HepG2 (cell line): Measurements from ENCODE around the gene KMT2E. TPM values are rescaled to one million over a fixed set of nuclear protein-coding genes. Genes with fewer than 3 reads are reported as not detected.
A peak's percentile ranks its signal among the peaks of the same experiment; 100 is the strongest.

Source experiments
- ARNTL ChIP-seq: sonication (generic); formaldehyde crosslinking; IDR thresholded peaks from 2 replicates; pipeline ENCODE4 v1.4.0; 2020; ENCODE audit warnings: mild to moderate bottlenecking, missing genetic modification reagents
- CBX1 ChIP-seq: IDR thresholded peaks from one replicate; pipeline ENCODE4 v1.6.1; 2016; ENCODE audit warnings: antibody characterized with exemption, low read depth
- FOSL2 ChIP-seq: sonication (generic); formaldehyde crosslinking; IDR thresholded peaks from 2 replicates; pipeline ENCODE4 v1.4.0; 2020; ENCODE audit warnings: missing genetic modification reagents
- HNF4G ChIP-seq, 2 experiments: sonication (generic) in 1 of 2; formaldehyde crosslinking in 1 of 2; IDR thresholded peaks; 2 replicates each; pipeline versions ENCODE4 v1.4.0 to v1.6.1; 2011 to 2020; ENCODE audit warnings: borderline replicate concordance in 2 of 2, low read depth in 2 of 2, mild to moderate bottlenecking in 2 of 2, low read length in 1 of 2, missing genetic modification reagents in 1 of 2, moderate library complexity in 1 of 2
- NFRKB ChIP-seq: fragments of 450-650 bp; IDR thresholded peaks from 2 replicates; pipeline ENCODE4 v1.6.1; 2017
- NR2F1 ChIP-seq, 2 experiments: fragments of 450-650 bp in 1 of 2; formaldehyde crosslinking in 1 of 2; IDR thresholded peaks; 2 replicates each; pipeline versions ENCODE4 v1.5.0 to v1.6.1; 2016 to 2020; ENCODE audit warnings: mild to moderate bottlenecking in 1 of 2, missing compliant biosample characterization in 1 of 2, missing genetic modification reagents in 1 of 2, moderate library complexity in 1 of 2
- NR2F2 ChIP-seq: IDR thresholded peaks from 2 replicates; pipeline ENCODE4 v1.6.1; 2012; ENCODE audit warnings: low read depth, inconsistent platforms, borderline replicate concordance
- PRMT3 ChIP-seq: sonication (generic); formaldehyde crosslinking; IDR thresholded peaks from 2 replicates; pipeline ENCODE4 v1.8.1; 2022; ENCODE audit warnings: low read depth, mild to moderate bottlenecking, moderate library complexity, missing genetic modification reagents, borderline replicate concordance
- RFX3 ChIP-seq: IDR thresholded peaks from 2 replicates; pipeline ENCODE4 v1.6.1; 2016; ENCODE audit warnings: missing biosample characterization, missing genetic modification reagents
- SNRNP70 ChIP-seq: fragments of 200-400 bp; formaldehyde crosslinking; IDR thresholded peaks from 2 replicates; pipeline ENCODE4 v1.6.1; 2017; ENCODE audit warnings: mild to moderate bottlenecking, low read depth, low read length, moderate library complexity
- SYNCRIP ChIP-seq: fragments of 200-400 bp; formaldehyde crosslinking; IDR thresholded peaks from 2 replicates; pipeline ENCODE4 v1.6.1; 2018; ENCODE audit warnings: mild to moderate bottlenecking, low read depth, low read length; ENCODE audit not compliant: insufficient read depth
- TBL1XR1 ChIP-seq: fragments of 150-350 bp; IDR thresholded peaks from 2 replicates; pipeline ENCODE4 v1.6.1; 2014; ENCODE audit warnings: borderline replicate concordance, low read length; ENCODE audit not compliant: partially characterized antibody
- U2AF2 ChIP-seq: fragments of 200-400 bp; formaldehyde crosslinking; IDR thresholded peaks from 2 replicates; pipeline ENCODE4 v1.6.1; 2017; ENCODE audit warnings: low read depth, mild to moderate bottlenecking, low read length
- ZFP41 ChIP-seq: sonication (generic); formaldehyde crosslinking; IDR thresholded peaks from 2 replicates; pipeline ENCODE4 v1.4.0; 2020; ENCODE audit warnings: mild to moderate bottlenecking, missing genetic modification reagents, borderline replicate concordance
- ZNF160 ChIP-seq: sonication (generic); formaldehyde crosslinking; IDR thresholded peaks from 2 replicates; pipeline ENCODE4 v1.8.0; 2022; ENCODE audit warnings: mild to moderate bottlenecking, inconsistent platforms, missing genetic modification reagents
- ZNF383 ChIP-seq: sonication (generic); formaldehyde crosslinking; IDR thresholded peaks from 2 replicates; pipeline ENCODE4 v1.4.0; 2020; ENCODE audit warnings: missing genetic modification reagents, mild to moderate bottlenecking, borderline replicate concordance
- ZNF460 ChIP-seq: sonication (generic); formaldehyde crosslinking; IDR thresholded peaks from 2 replicates; pipeline ENCODE4 v1.5.1; 2020; ENCODE audit warnings: missing genetic modification reagents, mild to moderate bottlenecking, borderline replicate concordance
- ZNF7 ChIP-seq: IDR thresholded peaks from 2 replicates; pipeline ENCODE4 v1.6.1; 2016; ENCODE audit warnings: missing biosample characterization, missing genetic modification reagents
- polyA plus RNA-seq, 8 experiments: library from polyadenylated mRNA; depleted of rRNA in 3 of 8; stranded (reverse) in 7 of 8; unstranded in 1 of 8; fragments of >200 nt; fragmentation: Illumina TruSeq in 4 of 8; extraction: Trizol in 4 of 8; gene quantifications; 2 replicates each; pipeline versions ENCODE4 v1.2.1 to v1.2.3, GENCODE V29; 2011 to 2016; ENCODE audit warnings: low read depth in 4 of 8, missing spikeins in 1 of 8, mixed read lengths in 1 of 8; ENCODE audit not compliant: insufficient read depth in 1 of 8
- total RNA-seq, 5 experiments: library from RNA; depleted of rRNA; stranded (reverse); fragments of >200 nt; fragmentation: Illumina TruSeq; extraction: Trizol; gene quantifications; 2 replicates each; pipeline ENCODE4 v1.2.3, GENCODE V29; 2016; ENCODE audit warnings: low read depth in 1 of 5
- TF ChIP-seq, protein P1 (sequence below): sonication (generic); formaldehyde crosslinking; IDR thresholded peaks from 2 replicates; pipeline ENCODE4 v1.4.0; 2020; ENCODE audit warnings: mild to moderate bottlenecking, missing genetic modification reagents, borderline replicate concordance
- TF ChIP-seq, protein P2 (sequence below): sonication (generic); formaldehyde crosslinking; IDR thresholded peaks from 2 replicates; pipeline ENCODE4 v1.4.0; 2020; ENCODE audit warnings: missing genetic modification reagents

KMT2E gene
- total and polyA plus RNA-seq, 2 of the 13 experiments (the other 11 are each of a cell fraction or from before 2014, with no cell fraction given): 6.3 to 24.4 TPM

DNA sequence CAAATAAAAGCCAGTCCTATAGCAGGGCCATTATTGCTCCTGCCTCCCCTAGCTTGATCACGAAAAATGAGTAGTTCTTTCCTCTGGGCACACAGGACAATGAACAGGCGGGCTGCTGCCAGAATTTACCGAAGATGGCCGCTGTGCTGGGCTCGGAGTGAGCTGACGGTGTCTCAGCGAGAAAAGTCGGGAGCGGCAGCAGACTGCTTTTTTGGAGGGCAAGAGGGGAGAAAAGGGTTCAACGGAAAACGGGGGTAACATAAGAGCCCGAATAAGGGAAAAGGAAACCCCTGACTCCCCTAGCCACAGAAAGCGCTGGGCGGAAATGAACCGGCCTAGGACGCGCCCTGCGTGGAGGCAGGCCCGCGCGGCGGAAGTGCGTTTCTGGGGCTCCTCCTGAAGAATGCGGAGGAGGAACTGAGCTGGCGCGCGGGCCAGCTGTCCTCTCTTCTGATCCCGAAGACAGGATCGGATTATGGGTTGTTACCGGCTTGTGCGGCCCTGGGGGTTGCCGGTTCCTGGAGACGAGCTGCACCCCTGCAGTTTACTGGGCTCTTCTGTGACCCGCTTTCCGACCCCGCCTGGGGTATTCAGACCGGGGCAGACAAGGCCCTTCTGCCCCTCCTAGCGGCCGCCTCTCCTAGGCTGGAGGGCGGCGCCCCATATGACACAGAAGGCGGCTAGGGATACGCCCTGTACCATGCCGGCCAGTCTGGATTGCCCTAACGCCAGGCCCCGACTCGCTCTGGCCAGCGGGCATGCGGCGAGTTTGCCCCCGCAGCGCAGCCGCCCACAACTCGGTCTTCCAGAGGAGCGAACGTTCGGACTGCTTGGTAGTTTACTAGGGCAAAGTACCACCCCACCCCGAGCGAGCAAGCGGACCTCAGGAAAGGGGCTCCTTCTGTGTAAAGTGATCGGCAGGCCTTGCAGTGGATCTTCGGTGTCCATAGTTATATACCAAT lies 30.1 kb upstream of the KMT2E start (continued):
- no peak for TF ChIP-seq U2AF2
- 0 out of 4 replicates have a peak, but pooled peaks of 1 of the 2 experiments have one; percentile 52 for TF ChIP-seq NR2F1 (CRISPR knock-in tag; IDR thresholded peaks at IDR 0.05)
- TF ChIP-seq ARNTL: peak; percentile 77; the same call in 1 of the 2 replicates
- no peak for TF ChIP-seq NFRKB
- no peak for TF ChIP-seq TBL1XR1
- TF ChIP-seq, protein P1, sequence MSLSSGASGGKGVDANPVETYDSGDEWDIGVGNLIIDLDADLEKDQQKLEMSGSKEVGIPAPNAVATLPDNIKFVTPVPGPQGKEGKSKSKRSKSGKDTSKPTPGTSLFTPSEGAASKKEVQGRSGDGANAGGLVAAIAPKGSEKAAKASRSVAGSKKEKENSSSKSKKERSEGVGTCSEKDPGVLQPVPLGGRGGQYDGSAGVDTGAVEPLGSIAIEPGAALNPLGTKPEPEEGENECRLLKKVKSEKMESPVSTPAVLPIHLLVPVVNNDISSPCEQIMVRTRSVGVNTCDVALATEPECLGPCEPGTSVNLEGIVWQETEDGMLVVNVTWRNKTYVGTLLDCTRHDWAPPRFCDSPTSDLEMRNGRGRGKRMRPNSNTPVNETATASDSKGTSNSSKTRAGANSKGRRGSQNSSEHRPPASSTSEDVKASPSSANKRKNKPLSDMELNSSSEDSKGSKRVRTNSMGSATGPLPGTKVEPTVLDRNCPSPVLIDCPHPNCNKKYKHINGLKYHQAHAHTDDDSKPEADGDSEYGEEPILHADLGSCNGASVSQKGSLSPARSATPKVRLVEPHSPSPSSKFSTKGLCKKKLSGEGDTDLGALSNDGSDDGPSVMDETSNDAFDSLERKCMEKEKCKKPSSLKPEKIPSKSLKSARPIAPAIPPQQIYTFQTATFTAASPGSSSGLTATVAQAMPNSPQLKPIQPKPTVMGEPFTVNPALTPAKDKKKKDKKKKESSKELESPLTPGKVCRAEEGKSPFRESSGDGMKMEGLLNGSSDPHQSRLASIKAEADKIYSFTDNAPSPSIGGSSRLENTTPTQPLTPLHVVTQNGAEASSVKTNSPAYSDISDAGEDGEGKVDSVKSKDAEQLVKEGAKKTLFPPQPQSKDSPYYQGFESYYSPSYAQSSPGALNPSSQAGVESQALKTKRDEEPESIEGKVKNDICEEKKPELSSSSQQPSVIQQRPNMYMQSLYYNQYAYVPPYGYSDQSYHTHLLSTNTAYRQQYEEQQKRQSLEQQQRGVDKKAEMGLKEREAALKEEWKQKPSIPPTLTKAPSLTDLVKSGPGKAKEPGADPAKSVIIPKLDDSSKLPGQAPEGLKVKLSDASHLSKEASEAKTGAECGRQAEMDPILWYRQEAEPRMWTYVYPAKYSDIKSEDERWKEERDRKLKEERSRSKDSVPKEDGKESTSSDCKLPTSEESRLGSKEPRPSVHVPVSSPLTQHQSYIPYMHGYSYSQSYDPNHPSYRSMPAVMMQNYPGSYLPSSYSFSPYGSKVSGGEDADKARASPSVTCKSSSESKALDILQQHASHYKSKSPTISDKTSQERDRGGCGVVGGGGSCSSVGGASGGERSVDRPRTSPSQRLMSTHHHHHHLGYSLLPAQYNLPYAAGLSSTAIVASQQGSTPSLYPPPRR (CRISPR knock-in tag): peak; percentile 13; the same call in 1 of the 2 replicates
- no peak; the same call in 1 of the 2 replicates for TF ChIP-seq ZNF160 (CRISPR knock-in tag)
- no peak for TF ChIP-seq PRMT3 (CRISPR knock-in tag)
- TF ChIP-seq NR2F2: peak; percentile 27; the same call in 1 of the 2 replicates
- no peak; the same call in 1 of the 2 replicates for TF ChIP-seq ZFP41 (CRISPR knock-in tag)
- TF ChIP-seq ZNF460 (CRISPR knock-in tag): no peak
- peak; percentile 23; the same call in 1 of the 2 replicates for TF ChIP-seq FOSL2 (CRISPR knock-in tag)
- no peak for TF ChIP-seq CBX1
- TF ChIP-seq, protein P2, sequence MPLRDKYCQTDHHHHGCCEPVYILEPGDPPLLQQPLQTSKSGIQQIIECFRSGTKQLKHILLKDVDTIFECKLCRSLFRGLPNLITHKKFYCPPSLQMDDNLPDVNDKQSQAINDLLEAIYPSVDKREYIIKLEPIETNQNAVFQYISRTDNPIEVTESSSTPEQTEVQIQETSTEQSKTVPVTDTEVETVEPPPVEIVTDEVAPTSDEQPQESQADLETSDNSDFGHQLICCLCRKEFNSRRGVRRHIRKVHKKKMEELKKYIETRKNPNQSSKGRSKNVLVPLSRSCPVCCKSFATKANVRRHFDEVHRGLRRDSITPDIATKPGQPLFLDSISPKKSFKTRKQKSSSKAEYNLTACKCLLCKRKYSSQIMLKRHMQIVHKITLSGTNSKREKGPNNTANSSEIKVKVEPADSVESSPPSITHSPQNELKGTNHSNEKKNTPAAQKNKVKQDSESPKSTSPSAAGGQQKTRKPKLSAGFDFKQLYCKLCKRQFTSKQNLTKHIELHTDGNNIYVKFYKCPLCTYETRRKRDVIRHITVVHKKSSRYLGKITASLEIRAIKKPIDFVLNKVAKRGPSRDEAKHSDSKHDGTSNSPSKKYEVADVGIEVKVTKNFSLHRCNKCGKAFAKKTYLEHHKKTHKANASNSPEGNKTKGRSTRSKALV (CRISPR knock-in tag): no peak
- TF ChIP-seq ZNF383 (CRISPR knock-in tag): peak; percentile 93; the same call in 1 of the 2 replicates
- no peak for TF ChIP-seq RFX3 (CRISPR knock-in tag)
- TF ChIP-seq SYNCRIP: no peak
- TF ChIP-seq SNRNP70: no peak
- TF ChIP-seq HNF4G (IDR thresholded peaks at IDR 0.05; ENCODE audit: borderline replicate concordance, low read depth, low read length): no peak
- 0 out of 2 replicates have a peak, but pooled peaks have one; percentile 39 for TF ChIP-seq HNF4G (CRISPR knock-in tag; IDR thresholded peaks at IDR 0.05; ENCODE audit: borderline replicate concordance, low read depth)
- TF ChIP-seq ZNF7 (CRISPR knock-in tag): no peak
